CD4-positive, alpha-beta T cell treated with Interleukin-17A for 1 hour (primary cell): Measurements from ENCODE around the gene SLIT3.

Source experiments
- DNase-seq: peaks from one replicate; pipeline ENCODE4 v3.0.0-alpha.2; 2020

SLIT3 gene

DNA sequence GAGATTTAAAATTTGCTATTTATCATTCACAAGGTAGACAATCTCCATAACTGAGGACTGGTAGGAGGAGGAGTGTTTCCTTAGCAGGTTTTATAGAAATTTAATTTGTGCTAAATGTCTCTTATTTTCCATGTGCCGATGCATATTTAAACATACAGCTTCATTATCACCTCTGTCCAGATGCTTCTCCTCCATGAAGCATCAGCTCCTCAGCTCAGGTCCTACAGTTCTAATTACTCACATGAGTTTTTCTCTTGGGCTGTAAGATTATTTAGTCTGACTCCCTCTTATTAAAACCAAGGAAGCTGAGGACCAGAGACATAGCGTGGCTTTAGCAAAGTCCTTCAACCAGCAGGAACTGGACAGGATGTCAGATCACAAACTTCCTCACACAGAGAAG lies 421.6 kb downstream of the SLIT3 start:
- no peak for DNase-seq

DNA sequence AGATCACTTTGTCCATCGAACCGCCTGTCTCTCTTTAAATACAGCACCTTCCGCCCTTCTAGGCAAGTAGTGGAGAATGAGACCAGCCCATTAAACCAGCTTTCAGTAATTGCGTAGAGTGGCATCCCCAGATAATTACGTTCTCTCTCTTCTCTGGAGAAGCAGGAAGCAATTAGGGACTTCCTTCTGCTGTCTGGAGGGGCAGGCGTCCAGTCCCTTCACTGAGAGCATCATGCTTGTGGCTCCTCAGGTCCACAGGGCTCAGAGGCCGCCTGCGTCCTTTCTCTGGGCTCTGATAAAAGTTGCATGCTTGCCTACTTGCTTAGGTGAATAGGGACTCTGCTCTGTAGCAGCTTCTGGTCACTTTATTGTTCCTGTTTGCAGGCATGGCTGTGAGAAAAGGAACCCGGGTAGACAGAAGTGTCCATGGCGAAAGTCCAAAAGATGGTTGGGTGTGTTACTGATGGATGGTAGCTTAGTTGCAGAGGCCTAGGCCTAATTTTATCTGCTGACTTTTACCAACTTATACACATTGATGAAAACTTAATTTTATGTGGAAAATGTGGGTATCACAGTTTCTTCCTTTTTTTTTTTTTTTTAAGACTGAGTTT lies 422.7 kb downstream of the SLIT3 start:
- DNase-seq, result no peak

DNA sequence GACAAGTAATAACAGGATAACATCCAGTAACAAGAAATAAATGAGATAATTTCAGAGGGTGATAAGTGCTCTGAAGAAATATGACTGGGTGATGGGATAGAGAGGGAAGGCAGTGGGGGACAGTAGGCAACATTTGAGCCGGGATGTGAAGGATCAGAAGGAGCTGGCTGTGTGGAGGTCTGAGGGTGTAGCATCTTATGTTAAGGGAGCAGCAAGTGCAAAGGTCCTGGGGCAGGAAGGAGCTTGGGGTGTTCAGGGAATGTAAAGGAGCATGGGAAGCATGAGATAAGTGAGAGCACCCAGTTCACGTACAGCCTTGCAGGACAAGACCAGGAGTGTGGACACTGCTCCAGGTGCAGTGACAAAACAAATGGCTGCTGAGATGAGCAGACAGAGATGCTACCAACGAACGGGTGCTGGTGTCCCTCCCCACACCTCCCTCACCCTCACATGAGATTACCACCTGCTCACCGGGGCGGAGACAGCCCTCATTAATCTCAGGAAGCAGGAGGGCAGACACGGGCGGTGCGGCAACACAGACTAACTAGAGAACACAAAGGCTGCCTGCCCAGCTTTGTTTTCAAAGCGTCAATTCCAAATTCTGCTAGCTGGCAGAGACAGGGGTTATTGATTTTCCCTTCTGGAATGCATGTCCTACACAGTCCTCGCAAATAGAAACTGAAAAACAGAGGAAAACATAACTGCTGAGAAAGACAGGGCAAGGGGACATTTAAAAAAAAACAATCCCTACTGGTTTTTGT lies 423.6 kb downstream of the SLIT3 start:
- no peak for DNase-seq

DNA sequence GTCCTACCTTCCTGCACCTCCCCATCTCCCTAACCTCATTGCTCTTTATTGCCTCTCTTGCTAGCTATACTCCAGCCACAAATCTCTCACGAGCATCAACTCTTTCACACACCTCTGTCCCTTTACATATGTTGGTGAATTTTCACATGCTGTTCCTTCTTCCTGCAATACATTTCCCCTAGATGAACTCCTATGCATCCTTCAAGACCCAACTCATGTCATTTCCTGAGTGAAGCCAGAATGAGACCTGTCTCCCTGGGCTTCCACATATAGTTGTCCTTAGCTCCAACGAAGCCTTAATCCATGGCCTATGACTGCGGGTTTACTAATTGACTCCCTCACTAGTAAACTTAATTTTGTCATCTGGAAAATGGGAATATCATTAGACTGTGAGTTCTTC lies 424.5 kb downstream of the SLIT3 start:
- DNase-seq, result no peak

DNA sequence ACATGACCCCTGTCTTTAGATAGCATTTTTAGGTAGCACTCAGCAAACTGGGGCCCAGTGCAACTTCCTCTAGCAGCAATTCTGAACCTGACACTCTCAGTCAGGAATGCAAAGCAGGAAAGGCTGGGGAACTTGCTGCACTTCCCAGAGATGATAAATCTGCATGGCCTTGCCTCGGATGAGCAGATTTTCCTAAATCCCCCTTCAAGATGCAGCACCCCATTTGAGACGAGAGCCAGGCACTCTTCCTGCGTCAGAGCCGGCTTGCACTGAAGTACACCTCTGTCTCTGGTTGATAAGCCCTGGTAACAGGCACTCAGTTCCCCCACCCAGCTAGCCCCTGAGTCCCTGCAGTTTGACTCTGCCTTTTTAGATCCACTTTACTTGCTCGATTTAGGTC lies 425.1 kb downstream of the SLIT3 start:
- no peak for DNase-seq

DNA sequence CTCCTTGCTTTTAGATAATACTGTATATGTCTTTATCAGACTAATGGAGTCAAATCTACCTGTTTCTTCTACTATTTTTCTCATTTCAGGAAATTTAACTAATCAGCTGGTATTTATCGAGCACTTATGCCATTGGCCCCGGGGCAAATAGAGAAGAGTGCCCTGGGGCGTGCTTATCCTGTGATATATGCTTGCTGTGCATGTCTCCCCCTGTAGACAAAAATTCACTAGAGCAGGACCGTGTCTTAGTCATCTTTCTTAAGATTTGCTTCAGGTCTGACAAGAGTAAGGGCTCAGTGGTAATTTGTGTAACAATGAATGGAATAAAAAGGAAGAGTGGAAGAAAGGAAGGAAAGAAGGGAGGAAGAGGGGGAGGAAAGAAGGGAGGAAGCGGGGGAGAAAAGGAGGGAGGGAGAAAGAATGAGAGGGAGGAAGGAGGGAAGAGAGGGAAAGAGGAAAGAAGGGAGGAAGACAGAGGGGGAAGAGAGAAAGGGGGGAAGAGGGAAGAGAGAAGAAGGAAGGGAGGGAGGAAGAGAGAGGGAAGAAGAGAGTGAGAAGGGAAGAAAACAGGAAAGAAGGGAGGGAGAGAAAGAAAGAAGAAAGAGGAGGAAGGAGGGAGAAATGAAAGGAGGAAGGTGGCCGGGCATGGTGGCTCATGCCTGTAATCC lies 426.1 kb downstream of the SLIT3 start:
- no peak for DNase-seq

DNA sequence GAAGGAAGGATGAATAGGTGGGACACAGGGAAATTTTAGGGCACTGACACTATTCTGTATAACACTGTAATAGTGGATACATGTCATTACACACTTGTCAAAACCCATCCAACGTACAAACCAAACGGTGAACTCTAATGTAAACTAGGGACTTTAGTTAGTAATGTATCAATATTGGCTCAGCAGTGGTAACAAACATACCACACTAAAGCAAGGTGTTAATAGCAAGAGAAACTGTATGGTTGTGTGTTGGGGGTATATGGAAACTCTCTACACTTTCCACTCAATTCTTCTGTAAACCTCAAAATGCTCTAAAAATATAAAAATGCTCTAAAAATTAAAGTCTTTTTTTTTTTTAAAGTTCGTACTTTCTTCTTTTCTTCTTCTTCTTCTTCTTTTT lies 428.7 kb downstream of the SLIT3 start:
- DNase-seq, result no peak

DNA sequence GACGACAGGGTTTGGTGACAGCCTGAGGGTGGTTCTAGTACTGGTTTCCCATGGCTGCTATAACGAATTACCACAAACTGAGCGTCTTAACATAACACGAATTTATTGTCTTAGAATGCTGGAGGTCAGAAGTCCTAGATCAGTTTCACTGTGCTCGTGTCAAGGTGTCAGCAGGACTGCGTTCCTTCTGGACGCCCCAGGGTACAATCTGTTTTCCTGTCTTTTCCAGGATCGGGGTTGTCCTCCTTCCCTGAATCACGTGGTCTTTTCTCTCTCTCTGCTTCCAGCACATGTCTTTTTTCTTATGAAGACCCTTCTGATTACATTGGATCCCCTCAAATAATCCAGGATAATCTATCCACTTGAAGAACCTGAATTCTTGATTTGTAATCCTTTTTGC lies 430.0 kb downstream of the SLIT3 start:
- DNase-seq, result no peak

DNA sequence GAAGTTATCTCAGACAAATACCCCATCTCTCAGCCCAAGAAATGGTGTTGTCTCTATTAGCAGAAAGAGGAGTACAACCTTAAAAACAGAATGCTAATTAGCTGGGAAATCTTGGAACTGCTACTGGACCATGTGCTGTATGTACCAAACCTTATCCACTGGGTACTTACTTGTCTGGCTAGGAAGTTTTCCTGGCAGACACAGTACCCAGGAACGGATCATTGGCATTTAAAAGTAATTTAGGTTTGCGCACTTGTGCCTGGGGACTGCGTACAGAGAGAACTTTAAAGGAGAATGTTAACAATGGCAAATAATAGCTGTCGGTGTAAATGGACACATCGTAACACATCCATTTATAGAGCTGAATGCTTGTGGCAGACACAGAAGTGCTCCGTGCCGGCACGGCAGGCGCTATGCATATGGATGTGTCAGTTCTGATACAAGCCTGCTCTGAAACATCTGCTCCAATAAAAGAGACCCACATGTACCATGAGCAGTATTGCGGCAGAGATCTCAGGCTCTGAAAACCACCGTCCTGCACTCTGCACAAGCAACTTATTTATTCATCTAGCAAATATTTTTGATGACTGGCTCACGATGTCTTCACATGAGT lies 431.2 kb downstream of the SLIT3 start:
- no peak for DNase-seq

DNA sequence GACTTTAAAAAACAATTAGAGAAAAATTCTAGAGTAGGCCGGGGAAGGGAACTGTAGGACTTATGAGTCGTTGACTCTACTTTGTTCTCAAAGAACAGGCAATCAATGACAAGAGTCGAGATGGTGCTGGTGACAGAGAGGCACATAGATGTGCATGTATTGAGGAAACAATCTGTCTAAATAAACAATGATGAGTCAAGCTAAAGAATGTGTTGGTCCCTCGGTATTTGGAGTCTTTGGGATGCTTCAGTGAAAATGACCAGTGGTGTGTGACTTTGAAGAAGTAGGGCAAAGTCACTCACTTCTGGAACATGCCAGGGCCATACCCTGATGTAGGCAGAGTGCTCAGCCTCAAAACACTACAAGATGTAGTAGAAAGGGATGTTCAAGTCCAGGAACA lies 433.7 kb downstream of the SLIT3 start:
- DNase-seq, result no peak

DNA sequence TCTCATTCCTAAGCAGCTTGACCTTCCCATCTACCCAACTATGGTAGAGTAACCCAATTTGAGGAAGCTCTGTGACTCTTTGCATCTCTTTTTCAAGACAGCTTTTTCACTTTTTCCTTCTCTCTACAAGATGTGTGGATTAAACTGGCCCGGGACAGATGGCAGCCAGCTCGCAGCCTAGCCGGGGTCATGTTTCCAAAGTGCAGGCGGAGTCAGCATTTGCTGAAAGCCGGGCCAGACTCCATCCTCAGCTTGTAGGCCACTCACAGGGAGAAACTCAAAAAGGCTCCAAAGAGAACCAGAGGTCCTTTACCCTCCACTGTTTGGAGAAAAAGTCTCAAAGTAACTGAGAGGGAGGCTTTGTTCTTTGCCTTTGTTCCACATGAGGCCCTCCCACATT lies 435.0 kb downstream of the SLIT3 start:
- DNase-seq, result no peak

DNA sequence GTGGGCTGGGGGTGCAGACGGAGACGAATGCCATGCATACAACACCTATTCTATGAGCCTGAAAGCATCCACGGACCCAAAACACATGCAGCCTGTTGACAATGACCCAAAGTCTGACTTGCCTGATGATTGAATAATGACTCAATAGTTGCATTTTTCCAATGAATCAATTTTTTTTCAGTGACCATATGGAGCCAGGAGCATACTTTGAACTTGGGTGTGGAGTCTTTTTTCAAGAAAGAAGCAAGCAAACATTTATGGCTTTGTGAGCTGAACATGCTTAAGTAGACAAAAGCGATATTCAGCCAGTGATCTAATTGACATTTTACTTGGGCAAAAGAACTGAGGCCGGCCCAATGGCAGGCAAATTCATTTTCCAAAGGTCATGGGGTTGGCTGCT lies 437.9 kb downstream of the SLIT3 start:
- no peak for DNase-seq

DNA sequence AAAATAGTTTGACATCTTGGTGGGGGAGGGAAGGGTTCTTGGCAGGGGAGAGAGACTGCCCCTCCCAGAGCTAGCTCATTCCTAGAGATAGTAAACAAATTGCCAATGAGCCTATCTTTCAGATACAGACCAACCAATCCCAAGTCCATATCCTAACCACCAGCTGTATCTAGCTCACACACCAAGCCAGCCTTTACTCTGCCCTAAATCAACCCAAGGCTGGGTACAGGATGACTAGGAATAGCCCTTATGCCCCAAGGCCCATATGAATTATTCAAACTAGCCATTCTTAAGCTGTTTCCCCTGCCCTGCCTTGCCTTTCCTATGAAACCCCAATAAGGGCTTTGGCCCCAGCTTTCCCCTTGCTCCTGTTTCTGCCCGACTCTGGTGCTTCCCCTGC lies 440.4 kb downstream of the SLIT3 start:
- no peak for DNase-seq

DNA sequence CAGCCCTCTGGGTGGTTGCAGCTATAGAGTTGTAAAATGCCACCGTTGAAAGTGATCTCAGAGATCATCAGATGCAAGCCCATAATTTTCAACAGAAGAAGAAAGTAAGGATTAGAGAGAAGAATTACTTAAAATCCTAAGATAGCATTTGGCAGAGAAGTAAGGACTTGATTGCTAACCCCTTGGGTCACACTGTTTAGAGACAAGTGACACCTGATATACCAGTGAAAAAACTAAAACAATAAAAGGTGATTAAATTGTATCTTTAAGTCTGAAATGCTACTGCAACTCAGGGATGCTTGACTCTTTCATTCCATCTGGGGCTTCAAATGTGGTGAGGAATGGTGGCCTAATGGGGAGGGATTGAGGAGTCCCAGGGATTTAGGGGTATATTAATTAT lies 440.9 kb downstream of the SLIT3 start:
- no peak for DNase-seq

DNA sequence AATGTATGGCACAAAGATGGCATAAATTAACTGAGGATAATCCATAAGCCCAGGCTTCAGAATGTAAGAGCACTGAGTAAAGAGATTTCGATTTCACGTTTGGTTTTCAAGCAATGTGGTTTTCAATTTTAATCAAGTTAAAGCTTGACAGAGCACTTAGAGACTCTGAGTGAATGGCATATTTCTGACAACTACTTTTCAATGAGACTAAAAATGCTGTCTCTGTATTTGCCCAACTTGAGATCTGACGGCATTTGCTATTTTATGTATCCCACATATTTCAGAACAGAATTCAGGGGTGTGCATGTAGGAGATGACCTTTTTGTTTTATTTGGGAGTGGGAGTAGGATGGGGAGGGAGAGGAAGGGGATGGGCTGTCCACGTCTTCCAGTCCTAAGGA lies 441.5 kb downstream of the SLIT3 start:
- DNase-seq, result no peak

DNA sequence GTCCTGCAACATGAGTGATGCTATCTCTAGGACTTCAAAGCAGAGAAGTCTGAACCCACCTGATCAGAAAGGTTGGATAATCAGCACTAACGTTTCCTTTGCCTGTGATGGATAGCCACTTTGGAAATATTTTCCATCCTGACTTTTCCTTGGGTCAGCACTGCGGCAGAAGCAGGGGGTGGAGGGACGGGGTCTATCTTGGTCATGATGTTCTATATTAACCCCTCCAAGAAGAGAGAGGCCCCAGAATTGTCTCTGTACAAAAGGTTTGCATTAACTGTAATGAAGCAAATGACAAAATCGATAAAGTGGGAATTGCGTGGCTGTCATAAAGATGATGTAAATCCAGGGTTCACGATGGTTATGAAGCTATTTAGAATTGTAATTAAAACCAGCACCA lies 441.9 kb downstream of the SLIT3 start:
- no peak for DNase-seq

DNA sequence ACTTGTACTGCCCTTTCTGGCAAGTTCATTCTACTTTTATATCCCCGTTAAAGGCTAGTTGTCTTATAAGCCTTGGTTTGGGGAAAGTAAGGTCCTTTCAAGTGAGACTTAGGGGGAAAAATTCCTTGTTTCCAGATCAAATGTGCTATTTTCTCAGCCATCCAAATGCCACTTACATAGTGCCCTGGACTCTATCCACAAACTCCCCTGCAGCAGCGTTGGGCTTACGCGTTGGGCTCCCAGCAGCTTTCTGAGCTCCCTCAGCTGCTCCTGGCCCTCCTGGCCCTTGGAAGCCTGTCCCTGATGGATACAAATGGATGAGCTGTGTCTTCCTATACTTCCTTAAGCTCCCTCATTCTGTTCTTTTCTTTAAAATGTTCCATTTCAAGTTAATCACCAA lies 442.6 kb downstream of the SLIT3 start:
- no peak for DNase-seq

DNA sequence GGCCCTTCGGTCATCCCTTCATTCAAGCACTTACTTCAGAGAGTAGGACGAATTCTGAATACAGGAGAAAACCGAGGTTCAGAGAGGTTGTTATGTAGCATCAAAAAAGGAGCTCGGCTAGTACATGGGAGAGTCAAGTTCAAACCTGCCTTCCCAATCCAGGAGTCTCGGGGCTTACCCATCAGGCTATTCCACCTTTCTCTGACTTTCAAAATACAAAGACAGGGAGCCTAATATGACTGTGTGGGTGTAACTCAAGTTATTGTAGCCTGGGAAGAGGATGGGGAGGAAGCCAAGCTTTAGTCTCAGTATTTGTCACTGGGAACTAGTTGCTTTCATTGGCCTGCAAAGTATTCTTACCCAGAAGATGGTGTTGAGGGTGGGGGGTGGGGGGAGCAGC lies 447.0 kb downstream of the SLIT3 start:
- no peak for DNase-seq

DNA sequence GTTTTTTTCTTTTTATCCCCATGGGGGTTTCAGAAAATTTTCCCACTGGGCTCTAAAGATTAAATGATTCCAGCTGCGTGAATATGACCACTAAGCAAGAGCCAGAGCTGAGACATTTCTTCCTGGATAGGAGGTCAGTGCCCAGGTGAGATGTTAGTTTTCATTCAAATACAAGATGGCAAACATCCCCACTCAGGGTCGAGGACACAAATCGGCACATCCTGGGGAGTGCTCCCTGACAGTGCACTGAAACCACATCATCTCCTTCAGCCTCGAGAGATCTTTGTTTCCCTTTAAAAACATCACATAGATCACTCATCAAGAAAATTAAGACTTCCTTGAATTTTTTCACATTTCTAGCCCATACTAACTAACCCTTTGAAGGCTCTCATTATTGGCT lies 448.6 kb downstream of the SLIT3 start:
- no peak for DNase-seq

DNA sequence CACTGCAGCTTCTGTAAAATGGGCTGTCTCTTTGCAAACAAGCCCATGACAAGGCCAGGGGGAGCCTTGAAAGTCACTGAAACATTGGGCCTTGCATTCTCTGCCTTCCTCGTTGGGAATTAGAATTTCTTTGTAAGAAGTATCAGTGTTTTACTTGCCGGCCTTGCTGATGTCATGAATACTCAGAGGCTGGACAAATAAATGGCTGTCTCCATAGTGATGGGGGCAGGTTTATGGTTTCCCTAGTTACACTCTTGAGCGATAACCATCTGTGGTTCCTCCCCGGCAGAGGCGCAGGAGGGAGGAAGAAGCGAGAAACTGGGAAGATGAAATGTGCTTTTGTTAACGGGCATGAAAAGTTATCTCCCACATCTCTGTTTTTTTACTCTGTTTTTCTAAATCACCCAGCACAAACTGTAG lies 449.0 kb downstream of the SLIT3 start:
- peak; percentile 73 for DNase-seq

DNA sequence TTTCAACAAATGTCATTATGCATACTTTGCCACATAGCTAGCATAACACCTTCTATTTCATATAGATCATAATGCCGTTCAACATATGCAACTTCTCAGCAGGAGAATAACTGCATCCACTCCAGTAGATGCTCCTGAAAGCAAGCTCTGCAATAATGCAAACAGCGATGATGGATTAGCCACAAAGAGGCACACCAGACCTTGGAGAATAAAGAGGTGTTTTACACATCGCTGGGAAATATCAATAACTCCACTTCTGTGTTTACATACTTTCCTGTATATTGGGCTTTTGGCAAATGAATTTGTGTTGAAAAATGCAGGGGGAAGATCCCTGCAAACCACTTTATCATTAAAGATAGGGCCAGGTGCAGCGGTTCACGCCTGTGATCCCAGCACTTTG lies 450.3 kb downstream of the SLIT3 start:
- no peak for DNase-seq

DNA sequence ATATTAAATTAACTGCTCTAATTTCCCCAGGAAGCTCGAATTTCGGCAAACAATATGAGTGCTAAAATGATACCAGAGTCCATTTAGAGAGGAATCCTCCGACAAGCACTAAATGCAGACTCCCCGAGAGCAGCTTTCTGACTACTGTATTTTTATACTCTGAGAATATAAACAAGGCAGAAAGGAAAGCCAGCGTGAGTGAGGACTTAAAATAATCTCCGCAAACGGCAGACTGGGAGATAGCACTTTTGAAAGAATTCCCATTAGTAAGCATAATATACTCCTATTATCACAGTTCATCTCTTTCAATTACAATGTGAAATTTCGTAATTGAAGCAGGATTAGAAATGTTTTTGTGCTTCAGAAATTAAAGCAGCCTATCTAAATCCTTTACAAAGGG lies 452.4 kb downstream of the SLIT3 start:
- no peak for DNase-seq

DNA sequence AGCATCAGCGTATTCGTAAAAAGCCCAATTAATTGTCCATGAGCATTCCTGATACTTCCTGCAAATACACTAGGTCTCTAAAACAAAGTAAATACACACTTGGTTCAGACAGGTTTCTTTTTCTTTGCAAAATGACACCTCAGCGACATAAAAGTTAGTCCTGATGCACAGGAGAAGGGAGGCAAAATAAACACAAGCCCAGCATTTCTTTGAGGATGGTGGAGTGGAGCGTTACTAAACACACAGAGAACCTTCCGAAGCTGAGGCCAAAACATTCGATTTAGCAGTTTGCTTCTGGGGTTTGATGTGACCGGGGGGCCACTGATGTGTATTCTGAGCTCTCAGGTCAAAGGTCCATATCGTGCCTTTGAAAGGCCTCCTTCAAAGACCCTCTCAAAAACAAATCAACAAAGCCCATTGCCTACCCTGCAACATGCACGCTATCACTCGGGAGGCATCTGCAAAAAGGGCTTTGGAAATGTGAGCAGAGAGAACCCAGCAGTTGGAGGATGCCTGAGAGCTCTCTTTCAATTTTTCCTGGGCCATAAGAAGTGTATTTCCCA lies 453.3 kb downstream of the SLIT3 start:
- DNase-seq, result no peak

DNA sequence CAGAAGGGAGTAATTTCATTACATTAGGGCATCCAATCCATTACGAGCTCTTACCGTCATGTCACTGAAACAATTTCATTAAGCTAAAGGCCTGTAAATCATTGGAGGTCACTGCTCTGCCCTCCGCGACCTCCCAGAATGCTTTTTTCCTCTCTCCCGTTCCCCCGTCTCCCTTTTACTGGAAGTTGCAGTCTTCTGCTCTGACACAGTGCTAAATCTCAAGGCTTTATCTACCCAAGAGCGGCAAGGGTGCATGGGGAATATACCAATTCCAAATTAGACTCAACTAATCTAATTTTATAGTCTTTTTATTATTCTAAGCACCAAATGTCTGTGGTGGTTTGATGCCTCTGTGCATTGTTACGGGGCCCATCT lies 456.0 kb downstream of the SLIT3 start:
- no peak for DNase-seq
